ENCODE measurements around the gene ABI3BP. TPM values are rescaled to one million over a fixed set of nuclear protein-coding genes. Genes with fewer than 3 reads are reported as not detected.

Gene ABI3BP
- total and polyA plus RNA-seq, 2 experiments from 2014 or later = 0.42 to 0.57 TPM

- DNase-seq (ENCODE audit: low spot score) (no peak), ATAC-seq (no peak)
- Mint-ChIP-seq H3K4me3 (no peak overlapping the region), H3K27me3 (ENCODE audit: insufficient read depth, low read depth, poor library complexity) (no peaks in the 10 kb centered on the region), H3K36me3 (ENCODE audit: low read depth) (peaks cover 9% of the 10 kb centered on the region; the same call in 1 of the 3 replicates), H3K9me3 (peaks cover 14% of the 10 kb centered on the region), H3K27ac (no peak overlapping the region), H3K4me1 (no peaks in the 10 kb centered on the region)
- no peaks in the 10 kb centered on the region for H4K20me1 ChIP-seq (replicated peaks; ENCODE audit: insufficient read depth)
- no peak overlapping the region for H3K4me2 ChIP-seq
- TF ChIP-seq EZH2phosphoT487 (IDR thresholded peaks at IDR 0.05; ENCODE audit: unreplicated experiment) = no peak
- no peak for TF ChIP-seq CTCF (conservative IDR thresholded peaks at IDR 0.05; ENCODE audit: low read depth in 2 of 2)
- no peak for TF ChIP-seq STAT1 (IDR thresholded peaks at IDR 0.05; ENCODE audit: unreplicated experiment)
- TF ChIP-seq ETS1 (IDR thresholded peaks at IDR 0.05) = no peak
- no peak for TF ChIP-seq REST (IDR thresholded peaks at IDR 0.05; ENCODE audit: unreplicated experiment)
- TF ChIP-seq EZH2 (IDR thresholded peaks at IDR 0.05; ENCODE audit: low read depth, unreplicated experiment) = no peak
- no peak for TF ChIP-seq NANOG (IDR thresholded peaks at IDR 0.05; ENCODE audit: borderline replicate concordance)
- no peak for TF ChIP-seq ZNF331 (CRISPR knock-in tag; IDR thresholded peaks at IDR 0.05; ENCODE audit: low read depth)
- no peak for TF ChIP-seq ZNF114 (CRISPR knock-in tag; IDR thresholded peaks at IDR 0.05)
- TF ChIP-seq JUNB (IDR thresholded peaks at IDR 0.05; ENCODE audit: unreplicated experiment) = no peak
- TF ChIP-seq CREB1 (CRISPR knock-in tag; IDR thresholded peaks at IDR 0.05; ENCODE audit: low read depth) = no peak
- no peak for TF ChIP-seq POLR2AphosphoS5 (IDR thresholded peaks at IDR 0.05; ENCODE audit: low read depth)
- no peak for TF ChIP-seq ZNF462 (CRISPR knock-in tag; IDR thresholded peaks at IDR 0.05)
- no peaks in the 10 kb centered on the region for H3K79me2 ChIP-seq (replicated peaks; ENCODE audit: insufficient read depth)
- no peak overlapping the region for H3K4me3 ChIP-seq
- no peaks in the 10 kb centered on the region for H3K27me3 ChIP-seq (ENCODE audit: insufficient read depth)
- H3K36me3 ChIP-seq (ENCODE audit: insufficient read depth) = no peaks in the 10 kb centered on the region
- no peaks in the 10 kb centered on the region for H3K4me1 ChIP-seq (ENCODE audit: insufficient read depth)
- no peak overlapping the region for H2AFZ ChIP-seq
- 0 out of 2 replicates have a peak, but pooled peaks cover 2% of the 10 kb centered on the region for H3K9me2 ChIP-seq (ENCODE audit: insufficient read depth)
- H3K27ac ChIP-seq (ENCODE audit: low read depth) = no peak overlapping the region
- H3F3A ChIP-seq (replicated peaks; ENCODE audit: low read depth) = no peaks in the 10 kb centered on the region
These were observed 35.8 kb downstream of the ABI3BP start for GRCh38 chr3:100957261-100957986.

Measured in GM23338 (cell line).